HEK293T (cell line): ENCODE measurements around the gene XKR7.

Experiments
- CTCF ChIA-PET: fragments of 350-600 bp; formaldehyde crosslinking; extraction: SDS; loops from one replicate; lab custom pipeline; 2021; ENCODE audit warnings: antibody characterized with exemption, inconsistent platforms; lab: Yijun Ruan, JAX
- POLR2A ChIA-PET: fragments of 350-600 bp; formaldehyde crosslinking; extraction: SDS; loops from one replicate; lab custom pipeline; 2020; ENCODE audit warnings: antibody characterized with exemption, inconsistent platforms; lab: Yijun Ruan, JAX
- DNase-seq: peaks from one replicate; pipeline ENCODE4 v3.0.0; 2012; ENCODE audit warnings: mixed read lengths; ENCODE audit errors: extremely low spot score
- ARNT ChIP-seq: fragments of 450-650 bp; IDR thresholded peaks from 2 replicates; pipeline ENCODE4 v1.6.1; 2017; ENCODE audit warnings: mild to moderate bottlenecking
- BHLHE40 ChIP-seq: fragments of 450-650 bp; IDR thresholded peaks from 2 replicates; pipeline ENCODE4 v1.6.1; 2016; ENCODE audit warnings: mild to moderate bottlenecking, moderate library complexity, borderline replicate concordance
- CTBP1 ChIP-seq: fragments of 450-650 bp; IDR thresholded peaks from 2 replicates; pipeline ENCODE4 v1.6.1; 2016; ENCODE audit warnings: borderline replicate concordance
- ELF4 ChIP-seq: fragments of 450-650 bp; IDR thresholded peaks from 2 replicates; pipeline ENCODE4 v1.6.1; 2017; ENCODE audit warnings: antibody characterized with exemption
- FOXA1 ChIP-seq: fragments of 450-650 bp; IDR thresholded peaks from 2 replicates; pipeline ENCODE4 v1.6.1; 2016; ENCODE audit warnings: mild to moderate bottlenecking
- FOXK2 ChIP-seq: fragments of 450-650 bp; IDR thresholded peaks from 2 replicates; pipeline ENCODE4 v1.6.1; 2016; ENCODE audit warnings: mild to moderate bottlenecking
- FOXM1 ChIP-seq: fragments of 450-650 bp; IDR thresholded peaks from 2 replicates; pipeline ENCODE4 v1.6.1; 2017; ENCODE audit warnings: mild to moderate bottlenecking, borderline replicate concordance
- HDGF ChIP-seq: fragments of 450-650 bp; IDR thresholded peaks from 2 replicates; pipeline ENCODE4 v1.6.1; 2017; ENCODE audit warnings: antibody characterized with exemption, borderline replicate concordance
- L3MBTL2 ChIP-seq: fragments of 450-650 bp; conservative IDR thresholded peaks from 2 replicates; pipeline ENCODE4 v1.6.1; 2016; ENCODE audit warnings: mild to moderate bottlenecking
- LEF1 ChIP-seq: fragments of 450-650 bp; IDR thresholded peaks from 2 replicates; pipeline ENCODE4 v1.6.1; 2017; ENCODE audit warnings: mild to moderate bottlenecking, borderline replicate concordance
- NFRKB ChIP-seq: fragments of 450-650 bp; IDR thresholded peaks from 2 replicates; pipeline ENCODE4 v1.6.1; 2016; ENCODE audit warnings: mild to moderate bottlenecking, moderate library complexity
- SP1 ChIP-seq: fragments of 450-650 bp; IDR thresholded peaks from 2 replicates; pipeline ENCODE4 v1.6.1; 2017
- SUZ12 ChIP-seq: fragments of 450-650 bp; IDR thresholded peaks from 2 replicates; pipeline ENCODE4 v1.6.1; 2016; ENCODE audit warnings: mild to moderate bottlenecking
- TARDBP ChIP-seq: fragments of 450-650 bp; IDR thresholded peaks from 2 replicates; pipeline ENCODE4 v1.6.1; 2016
- ZNF384 ChIP-seq: fragments of 450-650 bp; IDR thresholded peaks from 2 replicates; pipeline ENCODE4 v1.6.1; 2016
- TF ChIP-seq, protein P1 (sequence below): fragments of 450-650 bp; IDR thresholded peaks from 2 replicates; pipeline ENCODE4 v1.6.1; 2016

The XKR7 gene

DNA sequence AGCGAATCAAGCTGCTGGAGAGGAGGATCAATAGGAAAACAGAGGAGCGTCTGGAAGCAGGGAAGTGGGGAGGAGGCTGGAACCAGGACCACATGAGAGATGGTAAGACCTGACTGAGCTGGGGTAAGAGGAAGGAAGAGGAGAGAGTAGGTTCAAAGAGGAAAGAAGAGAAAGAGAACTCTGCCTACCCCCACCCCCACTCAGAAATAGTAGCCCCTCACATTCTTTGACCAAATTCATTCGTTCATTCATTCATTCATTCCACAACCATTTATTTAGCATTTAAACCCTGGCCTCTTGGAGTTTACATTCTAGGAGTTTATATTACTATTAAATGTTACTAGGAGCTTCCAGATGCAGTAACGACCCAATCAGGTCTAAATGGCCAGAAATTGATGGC, 68.3 kb downstream of the XKR7 start:
- TF ChIP-seq SP1: no peak
- no peak for TF ChIP-seq FOXA1
- no peak for TF ChIP-seq ZNF384
- TF ChIP-seq, protein P1, sequence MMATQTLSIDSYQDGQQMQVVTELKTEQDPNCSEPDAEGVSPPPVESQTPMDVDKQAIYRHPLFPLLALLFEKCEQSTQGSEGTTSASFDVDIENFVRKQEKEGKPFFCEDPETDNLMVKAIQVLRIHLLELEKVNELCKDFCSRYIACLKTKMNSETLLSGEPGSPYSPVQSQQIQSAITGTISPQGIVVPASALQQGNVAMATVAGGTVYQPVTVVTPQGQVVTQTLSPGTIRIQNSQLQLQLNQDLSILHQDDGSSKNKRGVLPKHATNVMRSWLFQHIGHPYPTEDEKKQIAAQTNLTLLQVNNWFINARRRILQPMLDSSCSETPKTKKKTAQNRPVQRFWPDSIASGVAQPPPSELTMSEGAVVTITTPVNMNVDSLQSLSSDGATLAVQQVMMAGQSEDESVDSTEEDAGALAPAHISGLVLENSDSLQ: no peak
- no peak for TF ChIP-seq L3MBTL2
- no peak for TF ChIP-seq NFRKB
- TF ChIP-seq TARDBP: no peak
- TF ChIP-seq SUZ12: no peak
- TF ChIP-seq LEF1: no peak
- no peak for TF ChIP-seq ELF4
- TF ChIP-seq HDGF: no peak
- no peak for TF ChIP-seq ARNT
- no peak for TF ChIP-seq FOXM1
- no peak for TF ChIP-seq BHLHE40
- CTCF ChIA-PET: interaction anchor here (1.5 kb wide), 1 partner anchor 28 kb away, joined by 3 read pairs; no protein-coding TSS in a partner anchor
- POLR2A ChIA-PET: no interaction called here

DNA sequence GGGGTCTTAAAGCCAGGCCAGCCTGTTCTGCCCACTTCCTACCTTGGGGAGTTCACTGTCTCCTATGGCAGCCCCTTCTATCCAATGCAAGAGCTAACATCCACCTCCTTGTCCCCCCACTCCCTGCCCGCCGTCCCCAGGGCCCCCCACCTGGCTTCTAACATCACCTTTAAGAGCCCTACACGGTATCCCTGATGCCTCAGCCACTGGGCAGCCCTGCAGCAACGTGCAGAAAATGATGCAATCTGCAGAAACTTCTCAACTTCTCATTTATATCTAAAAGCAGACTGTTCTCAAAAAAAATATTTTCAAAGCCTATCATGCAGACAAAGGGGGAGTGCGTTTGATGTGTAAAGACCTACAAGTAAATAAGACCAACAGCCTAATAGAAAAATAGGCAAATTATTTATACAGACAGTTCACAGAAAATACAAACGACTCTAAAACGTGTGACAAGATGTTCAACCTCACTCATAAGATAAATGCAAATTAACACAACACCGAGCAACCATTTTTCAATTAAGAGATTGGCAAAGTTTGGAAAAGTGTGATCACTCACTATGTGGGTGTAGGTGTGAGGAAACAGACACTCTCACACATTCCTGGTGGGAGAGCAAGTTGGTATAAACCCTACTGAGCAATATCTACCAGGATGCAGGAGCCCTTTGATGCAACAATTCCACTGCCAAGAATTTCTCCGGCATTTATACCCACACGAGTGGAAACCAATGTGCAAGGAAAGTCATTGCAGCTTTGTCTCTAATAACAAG, 69.0 kb downstream of the XKR7 start:
- DNase-seq: no peak
- ChIA-PET POLR2A (no interaction called here), CTCF (interaction anchor here (1.5 kb wide), 1 partner anchor 29 kb away, joined by 3 read pairs; no protein-coding TSS in a partner anchor)
- TF ChIP-seq LEF1 (no peak), ELF4 (no peak), FOXM1 (no peak), BHLHE40 (no peak), HDGF (no peak), CTBP1 (no peak), ARNT (no peak), SP1 (no peak), L3MBTL2 (no peak), FOXA1 (no peak), ZNF384 (no peak), NFRKB (no peak)
- TF ChIP-seq, protein P1: no peak

More for the DNA sequence above, 68.3 kb downstream of the XKR7 start:
- no peak for DNase-seq

DNA sequence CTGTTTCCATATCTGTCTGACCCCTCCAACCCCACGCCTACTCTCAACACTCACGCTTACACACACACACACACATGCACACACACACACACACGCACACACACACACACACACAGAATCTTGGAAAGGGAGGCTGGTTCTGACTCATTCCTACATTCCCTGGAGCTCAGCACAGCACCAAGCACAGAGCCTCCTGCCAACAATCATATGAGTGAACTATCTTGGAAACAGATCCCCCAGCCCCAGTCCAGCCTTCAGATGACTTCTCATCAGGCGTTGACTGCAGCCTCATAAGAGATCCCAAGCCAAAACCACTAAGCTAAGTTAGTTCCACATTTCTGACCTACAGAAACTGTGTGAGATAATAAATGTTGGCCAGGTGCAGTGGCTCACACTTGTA, 70.0 kb downstream of the XKR7 start:
- TF ChIP-seq BHLHE40: no peak
- TF ChIP-seq FOXK2: no peak
- no peak for TF ChIP-seq FOXM1
- no peak for TF ChIP-seq HDGF
- no peak for TF ChIP-seq SP1
- no peak for TF ChIP-seq ELF4
- TF ChIP-seq ZNF384: no peak
- no peak for TF ChIP-seq FOXA1
- DNase-seq: no peak
- CTCF ChIA-PET: interaction anchor here (0.6 kb wide), 1 partner anchor 54 kb away, joined by 9 read pairs; no protein-coding TSS in a partner anchor
- POLR2A ChIA-PET: no interaction called here

DNA sequence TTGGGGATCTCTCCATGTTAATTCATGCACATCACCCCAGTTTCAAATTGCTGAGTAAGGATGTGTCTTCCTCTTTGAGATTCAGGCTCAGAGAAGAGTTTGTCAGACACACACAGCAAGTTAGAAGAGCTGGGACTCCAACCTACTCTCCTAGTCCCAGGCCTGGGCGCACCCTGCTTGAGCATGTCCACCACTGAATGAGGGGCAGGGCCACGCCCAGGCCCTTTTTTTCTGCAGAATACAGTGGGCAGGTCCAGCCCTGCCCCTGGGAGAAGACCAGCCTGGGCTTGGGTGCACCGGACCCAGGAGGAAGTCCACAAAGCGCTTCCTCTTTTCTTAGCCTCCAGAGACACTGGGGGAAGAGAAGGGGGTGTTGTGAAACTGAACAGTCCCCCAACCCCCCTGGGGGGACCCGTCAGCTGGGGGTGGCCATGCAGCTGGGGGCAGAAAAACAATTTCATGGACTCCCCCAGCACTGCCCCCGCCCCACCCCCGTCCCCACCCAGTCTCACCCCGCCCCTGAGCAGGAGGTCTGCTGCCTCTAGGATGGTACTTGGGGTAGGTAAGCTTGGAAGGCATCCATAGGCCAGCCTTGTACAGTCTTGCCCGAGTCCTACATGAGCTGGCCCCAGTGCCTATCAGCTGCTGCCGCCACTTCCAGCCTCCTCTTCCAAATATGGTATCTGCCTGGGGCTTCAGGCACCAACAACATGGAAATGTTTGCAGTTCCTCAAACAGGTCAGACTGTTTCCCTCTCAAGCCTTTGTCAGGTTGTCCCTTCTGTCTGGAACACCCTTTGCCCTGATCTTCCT, 72.4 kb downstream of the XKR7 start:
- DNase-seq: no peak
- ChIA-PET CTCF (no interaction called here), POLR2A (no interaction called here)
- TF ChIP-seq, protein P1: no peak
- no peak for TF ChIP-seq BHLHE40

DNA sequence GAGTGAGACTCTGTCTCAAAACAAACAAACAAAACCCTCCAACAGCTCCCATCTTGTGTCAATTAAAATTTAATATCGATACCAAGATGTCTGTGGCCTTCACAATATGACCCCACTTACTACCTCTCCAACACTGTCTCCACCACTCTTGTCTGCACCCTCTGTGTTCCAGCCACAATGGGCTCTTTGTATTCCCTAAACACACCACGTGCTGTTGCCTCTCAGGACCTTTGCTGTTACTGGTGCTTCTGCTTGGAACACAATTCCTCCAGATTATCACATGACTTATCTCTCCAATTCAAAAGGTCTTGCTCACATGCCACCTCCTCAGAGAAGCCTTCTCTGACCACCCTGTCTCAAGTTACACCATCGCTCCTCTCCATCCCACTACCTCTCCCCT, 78.0 kb downstream of the XKR7 start:
- no peak for TF ChIP-seq ELF4
- TF ChIP-seq ZNF384: no peak
- TF ChIP-seq FOXK2: no peak
- no peak for TF ChIP-seq L3MBTL2
- ChIA-PET POLR2A (no interaction called here), CTCF (no interaction called here)
- DNase-seq: no peak

DNA sequence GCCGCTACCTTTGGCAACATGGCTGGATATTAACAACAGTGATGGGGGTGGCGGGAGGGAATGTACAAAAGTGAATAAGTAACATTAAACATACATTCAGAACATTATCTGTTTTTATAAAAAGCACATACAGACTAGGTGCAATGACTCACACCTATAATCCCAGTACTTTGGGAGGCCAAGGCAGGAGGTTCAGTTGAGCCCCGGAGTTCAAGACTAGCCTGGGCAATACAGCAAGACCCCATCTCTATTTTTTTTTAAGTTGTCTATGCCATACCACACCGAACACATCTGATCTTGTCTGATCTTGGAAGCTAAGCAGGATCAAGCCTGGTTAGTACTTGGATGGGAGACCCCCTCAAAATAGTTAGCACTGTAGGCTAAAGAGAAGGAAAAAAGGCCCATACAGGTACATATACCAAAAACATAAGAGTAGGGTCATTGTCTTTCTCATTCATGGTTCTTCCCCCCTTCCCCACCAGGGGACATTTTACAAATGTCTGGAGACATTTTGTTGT, 82.4 kb downstream of the XKR7 start:
- DNase-seq: no peak
- CTCF ChIA-PET: no interaction called here
- TF ChIP-seq CTBP1 (no peak), FOXK2 (no peak), L3MBTL2 (no peak), HDGF (no peak), ARNT (no peak), BHLHE40 (no peak), NFRKB (no peak), TARDBP (no peak), ZNF384 (no peak), ELF4 (no peak), SP1 (no peak), SUZ12 (no peak), LEF1 (no peak), FOXA1 (no peak), FOXM1 (no peak)
- TF ChIP-seq, protein P1: no peak
- POLR2A ChIA-PET: no interaction called here
